Heart left ventricle (tissue), 13 donors: ENCODE measurements around the gene BRF1.

Experiments used
- POLR2A ChIP-seq, 2 donors: fragments of 450-650 bp; IDR thresholded peaks; one replicate each; pipeline ENCODE4 v1.6.1; 2017; ENCODE audit warnings: antibody characterized with exemption in 2 of 2, mild to moderate bottlenecking in 2 of 2, moderate library complexity in 2 of 2
- TF ChIP-seq, protein P1 (sequence below), 12 donors: fragments of 200-600 bp; sonication (generic) in 4 of 12; IDR thresholded peaks; one replicate each; pipeline versions ENCODE4 v1.5.0 to v1.8.0; 2018 to 2022; ENCODE audit warnings: antibody characterized with exemption in 12 of 12, mild to moderate bottlenecking in 5 of 12
- donor health status: ischemic (EF 13 %, LVEDD 7.1; RV severe dilation, severe dysfunction).
- donor health status: DM: no; HTN: yes; CAD: no.
- donor health status: DM: no; HTN: no; CAD: no.
- donor health status: ischemic (EF 25% LVEDD 6.9; RV normal size, moderate dysfunction).
- donor health status: ischemic (EF 25% LVEDD 5.7; RV mildly dilated, moderate dysfunction).
- donor health status: ischemic (EF 35%, LVEDD 5.7; RV mildly dilated, moderate dysfunction).
- donor health status: nonischemic (EF 11% LVEDD 7.7; RV severe dilation, severe dysfunction).
- donor health status: DM: yes; HTN: yes; CAD: no.
- donor health status: PGD.
- donor health status: ischemic (EF 29% LVEDD 5.4; RV normal size, mild dysfunction).
- donor health status: nonischemic (EF 23%, LVEDD 6.1; RV moderate dilation, normal function).

DNA sequence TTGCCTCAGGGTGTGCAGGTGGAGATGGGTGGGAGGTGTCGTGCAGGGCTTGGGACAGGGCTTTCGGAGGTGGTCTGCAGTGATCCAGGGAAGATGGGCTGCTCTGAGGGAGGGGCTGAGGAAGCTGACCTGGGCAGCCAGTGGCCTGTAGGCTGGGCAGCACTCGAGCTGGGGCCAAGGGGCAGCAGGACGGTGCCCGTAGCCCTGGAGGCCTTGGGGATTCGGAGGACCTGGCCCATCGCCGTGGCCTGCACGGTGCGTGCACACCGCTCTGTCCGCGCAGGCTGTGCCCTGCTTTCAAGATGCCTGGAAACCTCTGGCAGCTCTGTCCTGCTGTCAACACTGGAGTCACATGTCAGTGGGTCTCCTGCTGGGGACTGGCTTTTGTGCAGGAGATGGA lies 22.9 kb upstream of the BRF1 start:
- TF ChIP-seq, protein P1, sequence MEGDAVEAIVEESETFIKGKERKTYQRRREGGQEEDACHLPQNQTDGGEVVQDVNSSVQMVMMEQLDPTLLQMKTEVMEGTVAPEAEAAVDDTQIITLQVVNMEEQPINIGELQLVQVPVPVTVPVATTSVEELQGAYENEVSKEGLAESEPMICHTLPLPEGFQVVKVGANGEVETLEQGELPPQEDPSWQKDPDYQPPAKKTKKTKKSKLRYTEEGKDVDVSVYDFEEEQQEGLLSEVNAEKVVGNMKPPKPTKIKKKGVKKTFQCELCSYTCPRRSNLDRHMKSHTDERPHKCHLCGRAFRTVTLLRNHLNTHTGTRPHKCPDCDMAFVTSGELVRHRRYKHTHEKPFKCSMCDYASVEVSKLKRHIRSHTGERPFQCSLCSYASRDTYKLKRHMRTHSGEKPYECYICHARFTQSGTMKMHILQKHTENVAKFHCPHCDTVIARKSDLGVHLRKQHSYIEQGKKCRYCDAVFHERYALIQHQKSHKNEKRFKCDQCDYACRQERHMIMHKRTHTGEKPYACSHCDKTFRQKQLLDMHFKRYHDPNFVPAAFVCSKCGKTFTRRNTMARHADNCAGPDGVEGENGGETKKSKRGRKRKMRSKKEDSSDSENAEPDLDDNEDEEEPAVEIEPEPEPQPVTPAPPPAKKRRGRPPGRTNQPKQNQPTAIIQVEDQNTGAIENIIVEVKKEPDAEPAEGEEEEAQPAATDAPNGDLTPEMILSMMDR (IDR thresholded peaks at IDR 0.05) = no peak
- TF ChIP-seq POLR2A (IDR thresholded peaks at IDR 0.05) = no peak
